Neutrophil (primary cell): Measurements from ENCODE around the gene TMEM9.
"Not testable (repeated sequence)": the region's sequence is repeated elsewhere in the genome, so short reads cannot be mapped to it uniquely, and the experiment has no call there.

Experiments
- H3K27ac ChIP-seq: fragments of 200-600 bp; sonication (generic); 2 replicates; pipeline ENCODE4 v1.5.1; 2016; ENCODE audit warnings: mild to moderate bottlenecking, moderate library complexity
- H3K27me3 ChIP-seq: fragments of 200-600 bp; sonication (generic); 2 replicates; pipeline ENCODE4 v1.6.0; 2016; ENCODE audit warnings: mild to moderate bottlenecking
- H3K36me3 ChIP-seq: fragments of 200-600 bp; sonication (generic); 2 replicates; pipeline ENCODE4 v1.5.1; 2017
- H3K4me1 ChIP-seq, 2 experiments: fragments of 200-600 bp in 1 of 2; sonication (generic) in 1 of 2; 1 replicate in 1 of 2; 2 replicates in 1 of 2; pipeline versions ENCODE4 v1.5.1 to v1.6.1; 2013 to 2016; ENCODE audit warnings: low read depth in 1 of 2, low read length in 1 of 2, mild to moderate bottlenecking in 1 of 2, moderate library complexity in 1 of 2; ENCODE audit not compliant: control insufficient read depth in 1 of 2, insufficient read depth in 1 of 2
- H3K4me3 ChIP-seq, 2 experiments: fragments of 200-600 bp in 1 of 2; sonication (generic) in 1 of 2; 1 replicate in 1 of 2; 2 replicates in 1 of 2; pipeline ENCODE4 v1.5.1; 2013 to 2016; ENCODE audit warnings: low read depth in 1 of 2, low read length in 1 of 2, mild to moderate bottlenecking in 1 of 2, moderate library complexity in 1 of 2
- H3K9me3 ChIP-seq: fragments of 200-600 bp; sonication (generic); 2 replicates; pipeline ENCODE4 v1.5.1; 2016
- CTCF ChIP-seq: fragments of 200-600 bp; sonication (generic); IDR thresholded peaks from 2 replicates; pipeline ENCODE4 v1.5.1; 2016; ENCODE audit warnings: antibody characterized with exemption

TMEM9 gene

GRCh38 chr1:201163707-201164106, 9.4 kb upstream of the TMEM9 start:
- TF ChIP-seq CTCF, result no peak
- Histone ChIP-seq H3K36me3 (no peaks in the 10 kb centered on the region), H3K9me3 (no peaks in the 10 kb centered on the region), H3K4me3 (no peak overlapping the region), H3K4me1 (no peaks in the 10 kb centered on the region), H3K27ac (no peak overlapping the region), H3K27me3 (peaks cover 5% of the 10 kb centered on the region)

- not testable (repeated sequence) for H3K36me3 ChIP-seq, H3K4me1 ChIP-seq, H3K27me3 ChIP-seq, H3K4me3 ChIP-seq, H3K9me3 ChIP-seq, H3K27ac ChIP-seq
Measured at GRCh38 chr1:201163036-201163435, 8.8 kb upstream of the TMEM9 start.

- no peak overlapping the region for H3K27ac ChIP-seq
- TF ChIP-seq CTCF, result no peak
- no peaks in the 10 kb centered on the region for H3K36me3 ChIP-seq
Measured at GRCh38 chr1:201157949-201158348, 3.7 kb upstream of the TMEM9 start.

GRCh38 chr1:201156819-201157218, 2.5 kb upstream of the TMEM9 start:
- Histone ChIP-seq H3K9me3 (no peaks in the 10 kb centered on the region), H3K27ac (no peak overlapping the region), H3K4me3 (no peak overlapping the region), H3K27me3 (no peaks in the 10 kb centered on the region), H3K4me1 (peaks cover 13 to 19% of the 10 kb centered on the region in 2 experiments), H3K36me3 (peaks cover 1% of the 10 kb centered on the region)
- TF ChIP-seq CTCF, result no peak

More at GRCh38 chr1:201157949-201158348, 3.7 kb upstream of the TMEM9 start:
- no peaks in the 10 kb centered on the region for H3K27me3 ChIP-seq
- no peaks in the 10 kb centered on the region for H3K9me3 ChIP-seq
- H3K4me3 ChIP-seq, result no peak overlapping the region
- H3K4me1 ChIP-seq, result peaks cover 13 to 19% of the 10 kb centered on the region in 2 experiments

GRCh38 chr1:201156346-201156745, 2.1 kb upstream of the TMEM9 start:
- no peak overlapping the region for H3K4me3 ChIP-seq
- TF ChIP-seq CTCF, result no peak
- peaks cover 13 to 19% of the 10 kb centered on the region in 2 experiments for H3K4me1 ChIP-seq
- no peak overlapping the region for H3K27ac ChIP-seq
- no peaks in the 10 kb centered on the region for H3K9me3 ChIP-seq
- H3K27me3 ChIP-seq, result no peaks in the 10 kb centered on the region
- peaks cover 5% of the 10 kb centered on the region for H3K36me3 ChIP-seq

- Histone ChIP-seq H3K27me3 (no peaks in the 10 kb centered on the region), H3K4me3 (no peak overlapping the region), H3K36me3 (peaks cover 7% of the 10 kb centered on the region), H3K9me3 (no peaks in the 10 kb centered on the region), H3K4me1 (peaks cover 13 to 19% of the 10 kb centered on the region in 2 experiments), H3K27ac (no peak overlapping the region)
- no peak for TF ChIP-seq CTCF
Measured at GRCh38 chr1:201155354-201155753, 1.1 kb upstream of the TMEM9 start.
